HG03039 (cell line): ENCODE measurements around the gene MPHOSPH10.
"Not testable (repeated sequence)": the region's sequence is repeated elsewhere in the genome, so short reads cannot be mapped to it uniquely, and the experiment has no call there.

Experiments
- ATAC-seq: cut with Tn5 transposase; IDR thresholded peaks from one replicate; pipeline ENCODE4 v1.9.1; 2021; ENCODE audit warnings: mild to moderate bottlenecking, moderate library complexity; ENCODE audit not compliant: unreplicated experiment

The MPHOSPH10 gene

GRCh38 chr2:71157124-71157793, 26.8 kb downstream of the MPHOSPH10 start:
- ATAC-seq: no peak

GRCh38 chr2:71166812-71167211, 36.4 kb downstream of the MPHOSPH10 start:
- no peak for ATAC-seq

GRCh38 chr2:71173096-71173495, 42.7 kb downstream of the MPHOSPH10 start:
- no peak for ATAC-seq

GRCh38 chr2:71174207-71174606, 43.8 kb downstream of the MPHOSPH10 start:
- no peak for ATAC-seq

GRCh38 chr2:71178836-71179235, 48.4 kb downstream of the MPHOSPH10 start:
- not testable (repeated sequence) for ATAC-seq

- ATAC-seq: no peak
Observed at GRCh38 chr2:71181316-71181715, 50.9 kb downstream of the MPHOSPH10 start.

GRCh38 chr2:71183306-71184115, 53.1 kb downstream of the MPHOSPH10 start:
- ATAC-seq: not testable (repeated sequence)

- no peak for ATAC-seq
Observed at GRCh38 chr2:71186973-71187372, 56.5 kb downstream of the MPHOSPH10 start.

GRCh38 chr2:71187589-71187988, 57.2 kb downstream of the MPHOSPH10 start:
- ATAC-seq: no peak

GRCh38 chr2:71190656-71191569, 60.5 kb downstream of the MPHOSPH10 start:
- ATAC-seq: no peak

GRCh38 chr2:71191570-71191943, 61.1 kb downstream of the MPHOSPH10 start:
- ATAC-seq: no peak
